ENCODE measurements around the gene RGMB.

The RGMB gene

DNA sequence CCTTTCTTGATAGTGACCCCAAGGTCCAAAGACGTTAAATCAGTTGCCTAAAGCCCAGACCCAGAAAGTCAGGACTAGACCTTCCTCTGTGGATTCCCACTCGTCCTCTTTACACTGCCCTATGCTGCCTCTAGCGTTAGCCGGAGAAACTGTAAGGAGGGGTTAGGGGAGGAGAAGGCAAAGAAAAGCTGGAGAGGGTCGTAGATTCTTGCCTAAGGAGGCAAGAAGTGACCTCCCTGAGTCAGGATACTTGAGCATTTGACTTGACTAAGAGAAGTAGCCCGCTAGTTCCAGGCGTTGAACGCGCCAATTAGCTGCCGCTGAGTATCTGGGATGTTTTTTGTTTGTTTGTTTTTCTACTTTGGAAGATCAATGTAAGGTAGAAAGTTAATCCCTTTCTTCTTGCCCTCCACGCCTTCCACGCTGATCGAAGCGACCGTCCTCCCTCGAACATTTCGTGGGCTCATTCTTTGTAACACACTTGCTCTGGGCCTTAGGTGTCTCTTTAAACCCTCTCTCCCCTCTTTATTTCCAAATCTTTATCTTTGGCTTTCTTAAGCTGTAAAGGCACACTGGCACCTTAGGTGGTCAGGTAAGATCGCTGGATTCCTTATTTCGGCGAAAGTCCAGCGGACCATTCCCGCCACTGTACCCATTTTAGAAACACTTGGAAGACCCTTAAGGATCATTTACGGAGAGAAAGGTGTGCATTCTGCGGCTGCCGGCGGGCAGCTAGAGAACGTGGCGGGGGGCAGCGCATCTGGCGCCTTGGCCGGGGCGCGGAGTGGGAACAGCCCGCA is 5.1 kb upstream of the RGMB start:
- peak in 38 of 51 donors; percentile 2 to 84 (median 30) for DNase-seq

DNA sequence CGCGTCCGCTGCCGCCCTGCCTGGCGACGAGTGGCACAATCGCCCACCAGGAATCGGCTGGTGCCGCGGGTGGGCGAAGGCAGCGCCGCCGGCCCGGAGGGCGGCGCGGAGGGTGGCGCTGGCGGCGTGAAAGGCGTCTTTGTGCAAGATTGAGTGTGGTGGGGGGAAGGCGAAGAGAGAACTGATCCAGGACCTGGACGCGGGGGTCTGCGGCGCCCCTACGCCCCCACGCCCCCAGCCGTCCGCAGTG is 4.6 kb upstream of the RGMB start:
- peak in 7 of 51 donors; percentile 2 to 48 (median 35) for DNase-seq

DNA sequence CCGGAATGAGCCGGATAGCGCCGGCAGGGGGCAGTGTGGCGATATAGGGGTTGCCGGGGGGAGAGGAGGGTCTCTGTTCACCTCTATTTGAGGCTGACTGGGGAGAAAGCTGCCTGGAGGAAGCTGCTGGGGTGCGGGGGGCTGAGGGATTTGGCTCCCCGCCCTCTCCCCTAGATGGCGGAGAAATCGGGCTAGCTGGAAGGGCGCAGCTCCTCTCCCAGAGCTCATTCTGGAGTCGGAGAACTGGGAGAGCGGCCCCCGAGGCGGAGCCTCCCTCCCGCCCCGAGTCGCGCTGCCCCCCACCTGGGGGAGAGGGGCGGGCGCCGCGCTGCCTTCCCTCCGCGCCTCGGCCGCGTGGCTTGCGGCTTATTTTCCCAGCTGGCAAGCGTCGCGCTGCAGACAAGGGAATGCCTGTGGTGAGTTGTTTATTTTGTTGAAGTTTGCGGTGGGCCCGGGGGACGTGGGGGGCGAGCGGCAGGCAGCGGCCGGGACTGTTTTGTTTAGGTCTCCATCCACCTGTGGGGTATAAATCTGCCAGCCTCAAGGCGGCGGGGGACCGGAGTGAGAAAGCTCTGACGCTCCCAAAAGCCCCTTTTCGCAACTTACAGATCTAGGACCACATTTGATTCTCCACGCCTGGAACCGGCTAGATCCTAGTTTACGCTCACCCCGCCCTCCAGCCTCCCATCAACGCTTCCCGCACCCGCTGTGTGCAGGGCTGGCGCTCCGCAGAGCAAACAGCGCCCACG is 4.1 kb upstream of the RGMB start:
- DNase-seq = peak in 41 of 51 donors; percentile 9 to 86 (median 48)

DNA sequence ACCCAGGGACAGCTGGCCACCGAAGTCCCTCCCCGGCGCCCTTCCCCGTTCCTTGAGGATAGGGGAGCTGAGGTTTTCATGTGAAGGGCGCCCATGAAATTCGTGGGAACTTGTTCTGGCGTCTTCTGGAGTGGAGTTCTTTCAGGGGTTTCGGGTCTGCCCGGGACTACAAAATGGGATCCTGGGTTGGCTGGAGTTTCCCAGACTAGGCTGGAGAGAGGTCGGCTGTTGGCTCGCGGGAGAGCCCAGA is 3.6 kb upstream of the RGMB start:
- peak in 26 of 51 donors; percentile 22 to 86 (median 56) for DNase-seq

DNA sequence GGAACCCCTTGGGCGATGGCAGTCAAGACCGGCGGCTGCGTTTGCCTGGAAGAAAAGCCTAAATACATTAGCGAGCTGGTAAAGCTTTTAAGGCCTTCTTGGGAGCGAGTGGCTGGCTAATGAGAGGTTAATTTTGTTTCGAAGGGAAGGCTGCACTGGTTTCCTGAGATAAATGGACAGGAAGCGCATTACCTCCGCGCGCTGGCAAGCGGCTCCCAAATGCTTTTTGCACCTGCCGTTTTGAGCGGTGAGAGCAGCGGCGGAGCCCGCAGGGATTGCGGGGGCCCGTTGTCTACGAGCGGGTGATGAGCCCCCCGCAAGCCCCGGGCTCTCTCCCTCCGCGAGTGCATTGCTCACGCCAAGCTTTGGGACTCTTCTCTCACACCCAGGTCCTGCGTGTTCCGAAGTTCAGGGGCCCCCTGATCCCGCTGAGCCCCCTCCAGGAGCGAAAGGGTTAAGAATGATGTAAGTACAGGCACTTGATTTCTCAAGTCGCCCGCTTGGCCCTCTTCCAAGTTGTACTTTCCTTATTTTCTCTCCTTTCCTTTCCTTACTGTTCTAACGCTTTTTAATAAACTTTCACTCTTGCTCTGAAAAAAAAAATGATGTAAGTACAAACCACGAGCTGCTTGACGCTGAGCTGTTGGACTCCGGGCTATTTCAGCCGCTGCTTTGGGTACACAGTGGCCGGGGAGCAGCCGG is 3.1 kb upstream of the RGMB start:
- peak in 32 of 51 donors; percentile 10 to 86 (median 46) for DNase-seq

DNA sequence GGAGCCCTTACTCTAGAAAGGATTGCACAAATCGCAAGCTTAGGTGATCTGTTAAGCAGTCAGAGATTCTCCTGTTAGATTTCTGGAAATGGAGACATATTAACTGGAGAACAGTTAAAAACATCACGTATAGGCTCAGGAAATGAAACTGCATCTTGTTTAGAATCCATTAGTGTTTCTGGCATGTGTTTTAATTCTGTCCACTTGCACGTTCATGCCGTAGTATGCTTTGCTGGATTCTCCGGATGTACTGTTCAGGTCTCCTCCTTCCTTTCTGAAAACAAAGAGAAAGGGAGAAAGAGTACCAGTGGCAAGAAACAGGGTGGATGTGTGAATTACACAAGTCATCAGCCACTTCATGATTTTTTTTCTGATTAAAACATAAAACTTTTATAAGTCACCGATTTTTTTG is 2.5 kb upstream of the RGMB start:
- no peak for DNase-seq

DNA sequence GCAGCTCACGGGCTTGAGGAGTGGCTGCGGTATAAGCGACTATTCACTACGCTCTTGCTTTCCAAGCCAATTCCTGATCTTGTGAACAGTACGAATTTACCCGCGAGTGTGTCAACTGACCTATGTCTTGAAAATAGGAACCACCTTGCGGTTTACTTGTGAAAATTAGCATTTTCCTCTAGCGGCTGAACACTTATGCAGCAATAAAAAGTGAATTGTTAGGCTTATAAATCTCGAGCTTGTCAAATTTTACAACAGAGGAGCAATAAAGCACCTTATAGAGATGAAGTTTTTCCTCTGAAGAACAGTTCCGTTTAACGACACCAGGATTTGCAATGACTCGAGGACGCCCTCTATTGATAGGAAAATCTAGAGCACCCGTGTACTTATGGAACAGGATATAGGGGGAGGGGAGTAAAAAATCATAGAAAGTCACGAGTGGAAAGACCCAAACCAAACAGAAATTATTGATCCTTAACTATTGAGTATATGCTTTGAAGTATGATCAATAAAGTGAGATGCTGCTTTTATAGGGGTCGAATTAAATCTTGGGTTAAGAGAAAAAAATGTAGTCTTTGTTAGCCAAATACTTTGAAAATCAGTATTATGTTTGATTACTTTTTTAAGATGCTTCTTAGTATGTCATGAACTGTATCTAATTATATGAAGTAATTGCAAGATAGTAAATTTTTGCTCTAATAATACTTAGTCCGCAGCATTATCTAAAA is 1.9 kb upstream of the RGMB start:
- DNase-seq = peak in 24 of 51 donors; percentile 5 to 93 (median 28)

DNA sequence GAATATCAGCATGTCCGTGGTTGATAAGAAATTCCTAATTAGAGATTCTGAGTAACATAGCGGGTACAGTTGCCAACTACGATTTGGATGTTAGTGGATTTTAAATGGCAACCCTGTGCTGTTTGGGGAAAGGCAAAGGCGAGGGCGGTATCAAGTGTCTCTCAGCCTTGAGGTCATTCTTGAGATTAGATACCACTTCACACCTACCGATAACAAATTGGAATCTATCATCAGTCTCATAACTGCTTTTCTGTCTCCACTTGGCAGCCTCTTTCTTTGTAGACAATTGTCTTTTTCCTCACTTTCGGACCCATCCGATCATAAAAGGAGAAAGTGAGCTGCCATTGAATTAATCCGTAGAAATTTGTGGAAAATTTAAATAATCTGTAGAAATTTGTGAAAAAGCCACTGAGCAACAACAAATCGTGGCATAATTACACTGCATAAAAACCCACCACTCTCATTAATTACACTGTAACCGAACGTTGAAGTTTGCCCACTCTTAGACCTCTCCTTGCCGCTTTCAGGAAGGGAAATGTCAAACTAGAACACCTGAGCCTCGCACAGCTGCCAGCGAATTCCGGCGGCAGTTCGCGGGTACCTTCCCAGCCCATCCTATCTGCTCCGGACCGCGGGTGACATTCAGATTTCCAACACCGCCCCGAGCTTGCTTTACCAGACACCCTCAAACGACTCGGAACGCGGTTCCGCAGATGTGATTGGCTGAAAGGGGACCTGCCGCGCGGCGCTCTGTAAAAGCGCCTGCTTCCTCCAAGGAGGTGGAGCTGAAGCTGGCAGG is 849 bp upstream of the RGMB start:
- peak in 38 of 51 donors; percentile 9 to 88 (median 62) for DNase-seq

DNA sequence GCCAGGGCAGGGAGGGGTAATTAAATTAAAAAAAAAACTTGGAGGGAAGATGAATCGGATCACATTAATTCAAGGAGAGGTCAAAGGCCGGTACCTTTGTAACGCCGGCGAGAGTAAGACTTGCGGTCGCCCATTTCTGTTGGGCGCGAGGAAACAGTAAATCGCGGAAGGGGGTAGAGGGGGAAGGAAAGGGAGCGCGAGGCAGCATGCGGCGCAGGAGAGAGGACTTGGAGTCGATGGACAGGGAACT is 324 bp upstream of the RGMB start:
- DNase-seq = peak in 2 of 51 donors; percentile 64 to 91

DNA sequence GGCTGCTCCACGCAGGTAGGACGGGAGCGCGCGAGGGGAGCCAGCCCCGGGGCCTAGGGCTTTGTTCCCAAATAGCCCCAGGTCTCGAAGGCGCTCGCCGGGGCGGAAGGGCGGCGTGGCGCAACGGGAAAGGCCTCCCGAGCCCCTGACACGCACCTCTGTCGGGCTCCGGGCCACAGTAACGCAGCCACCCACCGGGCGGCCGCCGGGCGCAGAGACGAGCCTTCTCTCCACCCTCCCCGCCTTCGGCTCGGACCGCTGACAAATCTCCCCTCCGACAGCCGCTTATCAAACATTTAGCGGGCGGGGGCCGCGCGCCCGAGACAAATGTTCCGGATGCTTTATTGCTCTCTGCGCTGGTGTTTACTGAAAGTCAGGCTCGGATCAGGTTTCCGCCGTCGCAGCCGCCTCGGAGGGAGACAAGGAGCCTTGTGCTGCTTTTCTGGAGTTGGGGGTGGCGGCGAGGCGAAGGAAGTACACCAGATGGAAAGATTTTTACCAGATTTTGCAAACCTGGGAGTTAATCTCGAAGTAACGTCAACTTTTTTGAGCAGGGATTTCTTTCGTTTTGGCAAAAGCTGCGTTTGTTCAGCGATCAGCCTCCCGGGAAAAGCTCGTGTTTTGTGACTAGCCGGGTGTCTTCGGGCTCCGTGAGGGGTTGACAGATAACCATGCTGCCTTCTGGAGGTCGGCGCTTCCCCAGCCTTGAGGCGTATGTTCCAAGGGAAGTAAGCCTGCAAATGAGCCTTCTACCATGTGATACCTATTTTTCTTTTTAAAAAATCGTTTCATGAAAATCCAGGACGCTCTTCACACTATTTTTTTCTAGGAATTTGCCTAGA is 950 bp downstream of the RGMB start:
- peak in 28 of 51 donors; percentile 6 to 79 (median 52) for DNase-seq

DNA sequence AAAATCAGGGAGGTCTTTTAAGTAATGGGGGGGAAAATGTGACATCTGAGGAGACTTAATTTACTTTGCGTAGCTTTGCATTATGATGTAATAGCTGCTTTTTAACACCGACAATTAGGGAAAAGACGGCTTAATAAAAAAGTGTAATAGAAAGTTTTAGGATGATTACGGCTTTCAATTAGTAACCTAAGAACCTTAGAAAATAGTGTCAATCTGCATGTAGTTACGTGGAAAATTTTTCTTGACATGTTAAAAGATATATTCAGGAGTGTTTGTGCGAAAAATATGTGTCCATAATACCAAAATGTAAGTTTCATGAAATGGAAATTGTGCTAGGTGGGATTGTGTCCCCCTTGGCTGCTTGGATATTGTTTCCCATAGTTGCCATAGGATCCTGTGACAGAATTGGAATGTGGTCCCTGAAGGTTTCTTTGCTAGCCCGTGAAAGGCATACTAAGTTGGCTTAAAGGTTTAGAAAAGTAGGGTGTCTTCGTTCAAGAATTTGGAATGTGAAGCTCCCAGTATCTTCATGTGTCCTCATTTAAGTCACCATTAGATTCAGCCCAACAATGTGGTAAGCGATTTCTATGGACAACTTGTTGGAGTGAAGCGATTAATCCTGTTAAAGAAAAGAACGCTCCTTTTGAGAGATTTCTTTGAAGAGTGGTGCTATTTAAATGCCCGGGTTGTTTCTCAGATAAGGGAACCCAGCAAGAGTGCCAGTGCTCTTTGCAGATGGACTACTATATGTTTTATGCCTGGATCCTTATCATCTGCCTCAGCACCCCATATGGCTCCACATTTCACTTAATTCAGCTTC is 2.0 kb downstream of the RGMB start:
- no peak for DNase-seq

DNA sequence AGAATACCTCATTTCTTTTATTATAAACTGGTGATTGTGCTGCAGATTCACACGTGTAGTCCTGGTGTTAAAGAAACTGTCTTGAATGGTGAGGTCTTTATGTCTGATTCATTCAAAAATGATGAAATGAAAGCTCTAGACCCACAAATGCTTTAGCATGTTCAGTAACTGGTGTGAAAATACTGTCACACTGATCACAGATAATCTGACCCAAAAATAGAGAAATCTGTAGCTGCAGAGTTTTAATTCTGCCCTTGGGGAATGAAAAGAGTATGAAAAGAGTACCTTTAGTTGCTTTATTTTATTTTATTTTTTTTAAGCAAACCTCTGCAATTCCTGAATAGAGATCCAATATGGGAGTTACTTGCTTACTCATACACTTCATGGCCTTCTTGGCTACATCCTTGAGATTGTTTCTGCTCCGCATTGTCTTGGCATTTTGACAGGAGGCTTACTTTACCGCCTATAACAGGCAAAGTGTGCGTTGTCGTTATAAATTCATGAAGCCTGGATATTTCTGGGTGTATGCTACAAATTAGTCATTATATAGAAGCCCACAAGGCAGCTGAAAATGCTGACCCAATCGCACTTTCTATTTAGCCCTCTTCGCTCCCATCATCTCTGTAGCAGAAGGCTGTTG is 2.7 kb downstream of the RGMB start:
- DNase-seq = no peak

DNA sequence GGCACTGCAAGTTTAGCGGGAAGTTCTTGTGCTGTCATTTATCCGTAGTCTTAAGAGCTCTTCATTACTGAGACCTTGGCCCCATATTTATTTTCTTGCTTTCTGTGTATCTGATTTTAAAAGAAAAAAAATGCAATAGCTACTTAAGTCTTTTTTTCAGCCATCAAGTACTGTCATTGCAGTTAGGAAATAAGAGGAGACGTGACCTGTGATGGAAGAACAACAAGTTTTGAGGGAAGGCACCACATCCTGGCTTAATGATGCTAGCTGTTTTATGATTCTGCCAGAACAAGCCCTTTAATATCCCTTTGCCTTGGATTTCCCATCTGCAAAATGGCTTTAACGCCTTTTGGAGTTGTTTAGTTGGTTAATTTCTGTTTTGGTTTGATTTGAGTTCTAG is 3.8 kb downstream of the RGMB start:
- no peak for DNase-seq

DNA sequence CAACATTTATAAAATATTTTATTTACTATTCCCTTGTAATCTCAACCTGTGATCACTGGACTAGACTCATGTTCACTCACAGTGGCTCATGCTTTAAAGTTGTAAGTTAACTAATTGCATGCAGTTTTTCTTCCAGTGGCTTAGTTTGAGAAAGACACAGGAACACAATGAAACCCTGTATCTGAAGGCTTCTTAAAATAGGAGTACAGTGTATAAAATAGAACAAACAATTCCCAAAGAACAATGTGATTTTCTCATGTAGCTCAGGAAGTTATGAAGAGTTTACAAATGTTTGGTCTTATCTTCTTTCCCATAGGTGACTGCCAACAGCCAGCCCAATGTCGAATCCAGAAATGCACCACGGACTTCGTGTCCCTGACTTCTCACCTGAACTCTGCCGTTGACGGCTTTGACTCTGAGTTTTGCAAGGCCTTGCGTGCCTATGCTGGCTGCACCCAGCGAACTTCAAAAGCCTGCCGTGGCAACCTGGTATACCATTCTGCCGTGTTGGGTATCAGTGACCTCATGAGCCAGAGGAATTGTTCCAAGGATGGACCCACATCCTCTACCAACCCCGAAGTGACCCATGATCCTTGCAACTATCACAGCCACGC is 5.9 kb downstream of the RGMB start:
- no peak for DNase-seq

DNA sequence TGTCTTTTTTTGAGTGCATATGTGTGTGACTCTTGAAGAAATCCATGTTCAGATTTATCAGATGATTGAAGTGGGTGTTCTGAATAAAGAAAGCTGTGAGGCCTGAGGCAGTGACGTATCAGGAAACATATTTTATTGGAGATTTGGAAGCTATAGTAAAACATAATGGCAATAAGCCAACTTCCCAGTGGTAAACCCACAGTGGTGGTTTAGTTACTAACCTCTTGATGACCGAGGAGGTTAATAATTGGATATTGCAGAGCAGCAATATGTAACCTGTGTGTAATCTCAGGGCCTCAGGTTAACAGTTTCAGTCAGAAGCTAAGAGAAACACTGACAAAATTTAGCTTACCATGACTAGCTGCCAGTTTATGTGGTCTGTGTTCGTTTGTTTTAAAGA is 6.9 kb downstream of the RGMB start:
- no peak for DNase-seq

DNA sequence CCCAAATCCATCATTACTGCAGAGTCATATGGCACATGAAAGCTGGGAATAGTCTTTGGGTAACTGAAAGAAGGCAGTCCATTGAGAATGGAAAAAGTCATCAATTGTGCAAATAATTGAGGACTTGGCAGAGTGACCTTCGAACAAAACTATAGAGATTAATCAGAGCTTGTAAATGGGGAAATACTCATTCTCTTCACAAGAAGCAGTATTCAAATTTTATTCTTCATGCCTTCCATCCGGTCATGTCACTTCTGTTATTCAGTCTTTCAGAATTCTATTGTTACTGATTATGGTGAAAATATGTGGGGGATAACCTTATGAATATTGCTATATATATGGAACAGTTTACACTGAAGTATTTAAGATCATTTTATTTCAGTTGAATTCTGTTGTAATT is 8.1 kb downstream of the RGMB start:
- DNase-seq = no peak

DNA sequence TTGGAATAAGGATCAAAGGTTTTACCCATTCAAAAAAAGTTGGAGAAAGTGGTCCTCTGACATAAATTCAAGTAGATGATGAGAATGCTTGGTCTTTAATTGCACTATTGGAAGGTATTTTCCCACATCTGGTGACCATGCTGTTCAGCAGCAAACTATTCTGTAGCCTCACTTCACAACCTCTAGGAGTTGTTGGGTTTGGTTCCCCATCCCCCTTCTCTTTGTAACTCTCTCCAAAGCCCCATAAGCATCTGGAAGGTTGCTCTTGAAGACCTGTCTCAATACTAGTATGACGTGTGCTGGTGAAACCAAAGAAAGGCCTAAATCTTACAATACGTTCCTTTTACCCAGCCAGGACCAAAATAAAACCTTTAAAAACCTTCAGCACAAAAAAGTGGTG is 8.5 kb downstream of the RGMB start:
- no peak for DNase-seq

DNA sequence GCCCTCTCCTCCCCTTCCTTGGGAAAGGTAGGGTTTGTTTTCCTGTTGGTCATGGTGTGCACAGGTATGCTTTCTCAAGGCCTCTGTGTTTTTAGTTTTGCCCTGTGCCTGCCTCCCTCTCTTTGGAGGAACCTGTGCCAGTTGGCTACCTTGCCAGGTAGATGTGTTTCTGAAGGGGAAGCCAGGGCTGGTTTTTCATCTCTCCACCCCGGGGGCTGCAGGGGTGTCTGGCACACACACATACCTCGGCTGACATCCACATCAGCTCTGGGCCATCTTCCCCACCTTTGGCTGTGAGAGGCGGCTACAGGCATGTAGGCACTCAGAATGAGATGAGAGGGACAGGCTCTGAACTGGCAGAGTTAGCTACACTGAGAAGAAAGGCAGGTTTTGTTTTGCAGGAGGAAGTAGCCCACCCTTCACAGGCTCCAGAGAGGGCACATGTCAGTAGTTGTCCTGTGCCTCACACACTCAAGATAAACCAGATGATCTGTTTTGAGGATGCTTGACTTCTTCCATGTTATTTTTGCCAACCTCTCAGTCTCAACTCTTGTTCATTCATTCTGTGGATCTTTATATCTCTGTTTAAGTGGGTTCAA is 9.7 kb downstream of the RGMB start:
- DNase-seq = no peak
